SK-N-SH treated with all-trans-retinoic acid at 6 μM for 48 hours (cell line): ENCODE data around the gene SERPINH1.

Source experiments
- ATAC-seq: fragments of 200-7000 bp; cut with Tn5 transposase; 3 replicates; pipeline ENCODE4 v1.9.1; 2020; ENCODE audit warnings: mild to moderate bottlenecking, moderate library complexity
- ARNTL ChIP-seq: fragments of 450-650 bp; formaldehyde crosslinking; IDR thresholded peaks from 2 replicates; pipeline ENCODE4 v1.5.0; 2020; ENCODE audit warnings: low read depth, mild to moderate bottlenecking, moderate library complexity, borderline replicate concordance
- BACH2 ChIP-seq: fragments of 250-450 bp; sonication (Bioruptor Pico); IDR thresholded peaks from 2 replicates; pipeline ENCODE4 v1.9.0; 2021; ENCODE audit warnings: mild to moderate bottlenecking, borderline replicate concordance
- CREB5 ChIP-seq: fragments of 250-450 bp; sonication (Bioruptor Pico); IDR thresholded peaks from 2 replicates; pipeline ENCODE4 v1.5.1; 2020; ENCODE audit warnings: low read depth, mild to moderate bottlenecking, moderate library complexity
- CSDC2 ChIP-seq: fragments of 250-450 bp; sonication (Bioruptor Pico); IDR thresholded peaks from 2 replicates; pipeline ENCODE4 v1.5.0; 2020; ENCODE audit warnings: mild to moderate bottlenecking, moderate library complexity
- CSRNP3 ChIP-seq: fragments of 250-450 bp; sonication (Bioruptor Pico); IDR thresholded peaks from 2 replicates; pipeline ENCODE4 v1.5.1; 2021; ENCODE audit warnings: mild to moderate bottlenecking, moderate library complexity
- ESRRG ChIP-seq: fragments of 250-450 bp; sonication (Bioruptor Pico); IDR thresholded peaks from 2 replicates; pipeline ENCODE4 v1.6.1; 2021; ENCODE audit warnings: mild to moderate bottlenecking
- ISL1 ChIP-seq: fragments of 250-450 bp; sonication (Bioruptor Pico); IDR thresholded peaks from 2 replicates; pipeline ENCODE4 v2.1.2; 2022; ENCODE audit warnings: mild to moderate bottlenecking, moderate library complexity
- OSR1 ChIP-seq: fragments of 250-450 bp; sonication (Bioruptor Pico); IDR thresholded peaks from 2 replicates; pipeline ENCODE4 v1.8.0; 2022; ENCODE audit warnings: moderate library complexity, mild to moderate bottlenecking, inconsistent platforms
- PATZ1 ChIP-seq: fragments of 250-450 bp; sonication (Bioruptor Pico); IDR thresholded peaks from 2 replicates; pipeline ENCODE4 v1.8.0; 2020; ENCODE audit warnings: mild to moderate bottlenecking, moderate library complexity, borderline replicate concordance
- POU6F1 ChIP-seq: fragments of 250-450 bp; sonication (Bioruptor Pico); IDR thresholded peaks from 2 replicates; pipeline ENCODE4 v1.8.0; 2021; ENCODE audit warnings: low read depth, mild to moderate bottlenecking, moderate library complexity, borderline replicate concordance
- PPARA ChIP-seq: fragments of 250-450 bp; sonication (Bioruptor Pico); IDR thresholded peaks from 2 replicates; pipeline ENCODE4 v1.5.0; 2020; ENCODE audit warnings: mild to moderate bottlenecking, borderline replicate concordance
- RARB ChIP-seq: fragments of 250-450 bp; sonication (Bioruptor Pico); IDR thresholded peaks from 2 replicates; pipeline ENCODE4 v1.8.0; 2021; ENCODE audit warnings: mild to moderate bottlenecking, moderate library complexity
- SNAI2 ChIP-seq: fragments of 250-450 bp; sonication (Bioruptor Pico); IDR thresholded peaks from 2 replicates; pipeline ENCODE4 v1.5.0; 2020; ENCODE audit warnings: mild to moderate bottlenecking, moderate library complexity
- TCF4 ChIP-seq: fragments of 250-450 bp; sonication (Bioruptor Pico); IDR thresholded peaks from 2 replicates; pipeline ENCODE4 v1.8.0; 2021; ENCODE audit warnings: mild to moderate bottlenecking, moderate library complexity, borderline replicate concordance
- TOX ChIP-seq: fragments of 250-450 bp; sonication (Bioruptor Pico); IDR thresholded peaks from 2 replicates; pipeline ENCODE4 v1.8.0; 2021; ENCODE audit warnings: mild to moderate bottlenecking, moderate library complexity, borderline replicate concordance
- TSHZ2 ChIP-seq: fragments of 250-450 bp; sonication (Bioruptor Pico); IDR thresholded peaks from 2 replicates; pipeline ENCODE4 v1.5.0; 2020; ENCODE audit warnings: mild to moderate bottlenecking, moderate library complexity
- ZC3H10 ChIP-seq: fragments of 250-450 bp; sonication (Bioruptor Pico); IDR thresholded peaks from 2 replicates; pipeline ENCODE4 v1.5.1; 2021; ENCODE audit warnings: mild to moderate bottlenecking, moderate library complexity
- ZFP3 ChIP-seq: fragments of 250-450 bp; sonication (Bioruptor Pico); IDR thresholded peaks from 2 replicates; pipeline ENCODE4 v1.5.0; 2020; ENCODE audit warnings: mild to moderate bottlenecking, moderate library complexity
- ZFP30 ChIP-seq: fragments of 450-650 bp; formaldehyde crosslinking; IDR thresholded peaks from 2 replicates; pipeline ENCODE4 v1.5.0; 2022; ENCODE audit warnings: mild to moderate bottlenecking, moderate library complexity
- ZNF565 ChIP-seq: fragments of 450-650 bp; formaldehyde crosslinking; conservative IDR thresholded peaks from 2 replicates; pipeline ENCODE4 v1.5.0; 2020; ENCODE audit warnings: low read depth, mild to moderate bottlenecking, moderate library complexity
- ZNF70 ChIP-seq: fragments of 450-650 bp; formaldehyde crosslinking; IDR thresholded peaks from 2 replicates; pipeline ENCODE4 v1.5.0; 2020; ENCODE audit warnings: mild to moderate bottlenecking, moderate library complexity
- ZNF8 ChIP-seq: fragments of 450-650 bp; formaldehyde crosslinking; IDR thresholded peaks from 2 replicates; pipeline ENCODE4 v1.5.0; 2020; ENCODE audit warnings: mild to moderate bottlenecking, moderate library complexity

SERPINH1 gene

GRCh38 chr11:75557666-75558494 lies 4.2 kb upstream of the SERPINH1 start:
- TF ChIP-seq ARNTL (CRISPR knock-in tag) (no peak), ZFP3 (CRISPR knock-in tag) (no peak), ZNF70 (no peak), ZC3H10 (CRISPR knock-in tag) (no peak), CSDC2 (CRISPR knock-in tag) (no peak), TSHZ2 (no peak), ZNF8 (CRISPR knock-in tag) (no peak), PATZ1 (CRISPR knock-in tag) (no peak), CSRNP3 (CRISPR knock-in tag) (no peak), ISL1 (CRISPR knock-in tag) (no peak), POU6F1 (no peak), CREB5 (no peak), ESRRG (no peak)
- peak; percentile 60 for ATAC-seq

GRCh38 chr11:75558939-75559843 lies 2.9 kb upstream of the SERPINH1 start:
- TF ChIP-seq PPARA (CRISPR knock-in tag) (no peak), CSRNP3 (CRISPR knock-in tag) (no peak), RARB (CRISPR knock-in tag) (no peak), TSHZ2 (no peak), SNAI2 (CRISPR knock-in tag) (no peak), ZC3H10 (CRISPR knock-in tag) (no peak), ZFP30 (CRISPR knock-in tag) (no peak), TOX (CRISPR knock-in tag) (no peak), ARNTL (CRISPR knock-in tag) (no peak), ZNF565 (CRISPR knock-in tag) (no peak), CSDC2 (CRISPR knock-in tag) (no peak), TCF4 (no peak), ZNF70 (no peak), OSR1 (CRISPR knock-in tag) (no peak), BACH2 (CRISPR knock-in tag) (no peak), ESRRG (no peak)
- ATAC-seq: peak; percentile 6
